ENCODE measurements around the gene PIK3C2B. TPM values are rescaled to one million over a fixed set of nuclear protein-coding genes. Genes with fewer than 3 reads are reported as not detected.

Gene PIK3C2B
- total RNA-seq, 1 experiment from 2014 or later = 35.3 TPM

DNA sequence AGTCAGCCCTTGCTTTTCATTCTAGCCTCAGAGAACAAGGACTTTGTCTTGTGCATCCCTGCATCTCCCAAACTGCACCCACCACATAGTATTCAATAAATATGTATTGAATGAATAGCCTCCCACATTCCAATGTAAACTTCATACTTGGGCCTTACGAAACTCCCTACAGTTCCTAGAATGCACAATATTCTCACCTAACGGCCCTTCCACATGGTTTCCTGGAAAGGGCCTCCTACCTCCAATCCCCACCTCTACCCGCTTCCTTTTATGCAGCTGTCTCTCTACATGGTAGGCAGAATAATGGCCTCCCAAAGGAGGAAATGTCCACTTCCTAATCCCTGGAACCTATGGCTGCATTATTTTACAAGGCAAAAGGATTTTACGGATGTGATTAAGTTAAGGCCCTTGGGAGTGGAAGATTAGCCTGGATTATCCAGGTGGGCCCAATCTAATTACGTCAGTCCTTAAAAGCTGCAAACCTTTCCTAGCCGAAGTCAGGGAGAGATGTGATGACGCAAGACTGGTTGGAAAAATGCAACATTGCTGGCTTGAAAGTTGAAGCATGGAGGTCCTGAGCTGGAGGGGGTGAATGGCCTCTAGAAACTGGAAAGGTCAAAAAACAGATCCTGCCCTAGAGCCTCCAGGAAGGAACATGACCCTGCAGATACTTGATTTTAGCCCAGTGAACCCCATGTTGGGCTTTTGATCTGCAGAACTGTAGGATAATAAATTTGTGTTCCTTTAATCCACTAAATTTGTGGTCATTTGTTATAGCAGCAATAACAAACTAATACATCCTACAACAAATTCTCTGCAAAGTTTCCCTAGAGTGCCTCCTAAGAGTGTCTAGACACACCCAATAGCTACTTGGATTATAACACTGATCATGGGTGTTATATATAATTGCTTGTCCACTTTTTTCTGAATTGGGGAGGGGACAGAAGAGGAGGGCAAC, 5.2 kb upstream of the PIK3C2B start:
- no peaks in the 10 kb centered on the region for H4K20me1 ChIP-seq (ENCODE audit: low read length)
- H3K9ac ChIP-seq (ENCODE audit: low read length) = no peak overlapping the region
- H3K4me1 ChIP-seq (ENCODE audit: insufficient read depth, low read length) = peaks cover 24% of the 10 kb centered on the region
- no TSS peak for BruUV-seq (replicated peaks)
- H3K9me2 ChIP-seq (replicated peaks; ENCODE audit: low read length) = no peaks in the 10 kb centered on the region
- no peak overlapping the region for H3K4me2 ChIP-seq (ENCODE audit: low read length)
- no peaks in the 10 kb centered on the region for H3K79me2 ChIP-seq (ENCODE audit: low read length)
- intact Hi-C loops (cut with micrococcal nuclease) = loop anchor here (5.0 kb wide), 2 partner anchors 87 to 242 kb away; partner anchors contain the start of gene PPP1R15B
- no peak for TF ChIP-seq EZH2phosphoT487 (IDR thresholded peaks at IDR 0.05; ENCODE audit: borderline replicate concordance, low read length)
- H3K4me3 ChIP-seq (ENCODE audit: low read length) = no peak overlapping the region
- H3K9me3 ChIP-seq (ENCODE audit: low read length) = no peaks in the 10 kb centered on the region
- ATAC-seq (no peak), DNase-seq (no peak)
- POLR2A ChIA-PET (ENCODE audit: unreplicated experiment) = interaction anchor here (0.5 to 0.6 kb wide), 2 partner anchors 16 to 28 kb away, joined by 3 read pairs; no protein-coding TSS in a partner anchor
- no peaks in the 10 kb centered on the region for H3F3A ChIP-seq (ENCODE audit: low read length, unreplicated experiment)
- H2AFZ ChIP-seq (ENCODE audit: low read length) = no peak overlapping the region
- H3K36me3 ChIP-seq (ENCODE audit: low read depth, low read length) = no peaks in the 10 kb centered on the region
- CTCF ChIA-PET = interaction anchor here (1.6 kb wide), 1 partner anchor 101 kb away, joined by 6 read pairs; no protein-coding TSS in a partner anchor
- no peak overlapping the region for H3K27ac ChIP-seq (ENCODE audit: low read length)
- no peaks in the 10 kb centered on the region for H3K27me3 ChIP-seq (ENCODE audit: low read length)

DNA sequence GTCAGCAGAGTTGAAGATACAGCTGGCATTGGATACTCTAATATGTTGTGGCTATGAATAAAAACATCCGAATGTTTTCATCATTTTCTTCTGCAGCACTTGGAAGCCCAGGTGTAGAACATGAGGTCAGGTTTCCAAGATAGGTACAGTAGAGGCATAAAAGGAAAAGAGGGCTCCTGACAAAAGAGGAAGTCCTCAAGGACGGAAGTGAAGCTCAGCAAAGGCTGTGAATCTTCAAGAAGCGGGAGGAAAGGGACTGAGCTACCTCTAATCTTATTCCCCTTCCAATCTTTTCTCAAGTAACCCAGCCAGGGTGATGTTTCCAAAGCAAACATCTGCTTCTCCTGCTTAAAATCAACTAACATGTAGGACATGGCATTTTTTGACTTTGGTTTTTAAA, 4.4 kb upstream of the PIK3C2B start:
- ATAC-seq (no peak), DNase-seq (no peak)
- POLR2A ChIA-PET (ENCODE audit: unreplicated experiment) = interaction anchor here (0.6 kb wide), 1 partner anchor 17 kb away, joined by 3 read pairs; no protein-coding TSS in a partner anchor
- TF ChIP-seq EZH2phosphoT487 (IDR thresholded peaks at IDR 0.05; ENCODE audit: borderline replicate concordance, low read length) (no peak), EZH2 (IDR thresholded peaks at IDR 0.05; ENCODE audit: low read length, unreplicated experiment) (no peak)
- TF ChIP-seq, protein P1, sequence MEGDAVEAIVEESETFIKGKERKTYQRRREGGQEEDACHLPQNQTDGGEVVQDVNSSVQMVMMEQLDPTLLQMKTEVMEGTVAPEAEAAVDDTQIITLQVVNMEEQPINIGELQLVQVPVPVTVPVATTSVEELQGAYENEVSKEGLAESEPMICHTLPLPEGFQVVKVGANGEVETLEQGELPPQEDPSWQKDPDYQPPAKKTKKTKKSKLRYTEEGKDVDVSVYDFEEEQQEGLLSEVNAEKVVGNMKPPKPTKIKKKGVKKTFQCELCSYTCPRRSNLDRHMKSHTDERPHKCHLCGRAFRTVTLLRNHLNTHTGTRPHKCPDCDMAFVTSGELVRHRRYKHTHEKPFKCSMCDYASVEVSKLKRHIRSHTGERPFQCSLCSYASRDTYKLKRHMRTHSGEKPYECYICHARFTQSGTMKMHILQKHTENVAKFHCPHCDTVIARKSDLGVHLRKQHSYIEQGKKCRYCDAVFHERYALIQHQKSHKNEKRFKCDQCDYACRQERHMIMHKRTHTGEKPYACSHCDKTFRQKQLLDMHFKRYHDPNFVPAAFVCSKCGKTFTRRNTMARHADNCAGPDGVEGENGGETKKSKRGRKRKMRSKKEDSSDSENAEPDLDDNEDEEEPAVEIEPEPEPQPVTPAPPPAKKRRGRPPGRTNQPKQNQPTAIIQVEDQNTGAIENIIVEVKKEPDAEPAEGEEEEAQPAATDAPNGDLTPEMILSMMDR (conservative IDR thresholded peaks at IDR 0.05; ENCODE audit: low read depth, low read length) = no peak
- CTCF ChIA-PET = no interaction called here
- no peaks in the 10 kb centered on the region for H3K9me2 ChIP-seq (replicated peaks; ENCODE audit: low read length)
- H3K9ac ChIP-seq (ENCODE audit: low read length) = no peak overlapping the region
- no peak overlapping the region for H3K27ac ChIP-seq (ENCODE audit: low read length)
- H3K4me1 ChIP-seq (ENCODE audit: insufficient read depth, low read length) = peaks cover 21% of the 10 kb centered on the region
- H4K20me1 ChIP-seq (ENCODE audit: low read length) = no peaks in the 10 kb centered on the region
- no peak overlapping the region for H3K4me3 ChIP-seq (ENCODE audit: low read length)
- no peaks in the 10 kb centered on the region for H3K36me3 ChIP-seq (ENCODE audit: low read depth, low read length)
- H3F3A ChIP-seq (ENCODE audit: low read length, unreplicated experiment) = no peaks in the 10 kb centered on the region
- no TSS peak for BruUV-seq (replicated peaks)
- intact Hi-C loops (cut with micrococcal nuclease) = no loop called here
- no peaks in the 10 kb centered on the region; the same call in 1 of the 2 replicates for H3K79me2 ChIP-seq (ENCODE audit: low read length)
- no peak overlapping the region for H2AFZ ChIP-seq (ENCODE audit: low read length)
- H3K9me3 ChIP-seq (ENCODE audit: low read length) = no peaks in the 10 kb centered on the region
- no peak overlapping the region for H3K4me2 ChIP-seq (ENCODE audit: low read length)
- H3K27me3 ChIP-seq (ENCODE audit: low read length) = no peaks in the 10 kb centered on the region

DNA sequence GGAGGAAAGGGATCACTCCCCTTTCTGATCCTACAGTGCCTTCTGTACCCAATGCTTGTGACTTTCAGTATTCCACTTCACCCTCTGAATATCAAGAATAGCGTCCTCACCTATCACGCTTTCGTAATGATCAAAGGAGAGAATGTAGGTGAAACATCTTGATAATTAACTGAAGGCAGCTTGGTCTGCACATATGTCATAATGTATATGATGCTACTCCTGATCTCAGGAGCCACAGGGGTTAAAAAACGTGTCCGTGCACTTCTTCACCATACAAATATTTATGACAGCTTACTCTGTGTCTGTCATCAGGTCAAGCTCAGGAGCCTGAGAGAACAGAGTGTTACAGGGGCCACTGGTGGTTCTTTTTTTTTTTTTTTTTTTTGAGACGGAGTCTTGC, 1.2 kb upstream of the PIK3C2B start:
- DNase-seq (no peak), ATAC-seq (no peak)
- H3K36me3 ChIP-seq (ENCODE audit: low read depth, low read length) = no peaks in the 10 kb centered on the region
- ChIA-PET CTCF (interaction anchor here (0.6 to 2.9 kb wide), 5 partner anchors 7 to 64 kb away, joined by 4 to 24 read pairs (median 10); no protein-coding TSS in a partner anchor), POLR2A (ENCODE audit: unreplicated experiment) (interaction anchor here (0.7 kb wide), 1 partner anchor 17 kb away, joined by 3 read pairs; no protein-coding TSS in a partner anchor)
- peaks cover 30% of the 10 kb centered on the region for H3K4me1 ChIP-seq (ENCODE audit: insufficient read depth, low read length)
- H3K79me2 ChIP-seq (ENCODE audit: low read length) = peaks cover 32% of the 10 kb centered on the region
- intact Hi-C loops (cut with micrococcal nuclease) = loop anchor here (1.0 to 2.0 kb wide), 3 partner anchors 8 to 65 kb away; no protein-coding TSS in a partner anchor
- peak overlapping the region; percentile 85 for H3K4me2 ChIP-seq (ENCODE audit: low read length)
- peak overlapping the region; percentile 90 for H2AFZ ChIP-seq (ENCODE audit: low read length)
- peaks cover 6% of the 10 kb centered on the region; the same call in 1 of the 2 replicates for H4K20me1 ChIP-seq (ENCODE audit: low read length)
- TF ChIP-seq, protein P1 (conservative IDR thresholded peaks at IDR 0.05; ENCODE audit: low read depth, low read length) = no peak
- no peak for TF ChIP-seq EZH2 (IDR thresholded peaks at IDR 0.05; ENCODE audit: low read length, unreplicated experiment)
- TF ChIP-seq EZH2phosphoT487 (IDR thresholded peaks at IDR 0.05; ENCODE audit: borderline replicate concordance, low read length) = no peak
- H3K9ac ChIP-seq (ENCODE audit: low read length) = no peak overlapping the region
- no peaks in the 10 kb centered on the region for H3K9me3 ChIP-seq (ENCODE audit: low read length)
- H3K9me2 ChIP-seq (replicated peaks; ENCODE audit: low read length) = no peaks in the 10 kb centered on the region
- no TSS peak for BruUV-seq (replicated peaks)
- H3K27me3 ChIP-seq (ENCODE audit: low read length) = no peaks in the 10 kb centered on the region
- peaks cover 8% of the 10 kb centered on the region for H3F3A ChIP-seq (ENCODE audit: low read length, unreplicated experiment)
- no peak overlapping the region for H3K27ac ChIP-seq (ENCODE audit: low read length)
- peak overlapping the region; percentile 79 for H3K4me3 ChIP-seq (ENCODE audit: low read length)

Measured in PC-3 (cell line).